LNCAP (cell line): ENCODE results near the gene PARP11.

Experiments used
- TF ChIP-seq, protein P1 (sequence below): fragments of 450-650 bp; IDR thresholded peaks from 2 replicates; pipeline ENCODE4 v1.5.1; 2017; ENCODE audit warnings: mild to moderate bottlenecking

PARP11 gene

GRCh38 chr12:3810016-3810370 is 63.2 kb downstream of the PARP11 start:
- TF ChIP-seq, protein P1, sequence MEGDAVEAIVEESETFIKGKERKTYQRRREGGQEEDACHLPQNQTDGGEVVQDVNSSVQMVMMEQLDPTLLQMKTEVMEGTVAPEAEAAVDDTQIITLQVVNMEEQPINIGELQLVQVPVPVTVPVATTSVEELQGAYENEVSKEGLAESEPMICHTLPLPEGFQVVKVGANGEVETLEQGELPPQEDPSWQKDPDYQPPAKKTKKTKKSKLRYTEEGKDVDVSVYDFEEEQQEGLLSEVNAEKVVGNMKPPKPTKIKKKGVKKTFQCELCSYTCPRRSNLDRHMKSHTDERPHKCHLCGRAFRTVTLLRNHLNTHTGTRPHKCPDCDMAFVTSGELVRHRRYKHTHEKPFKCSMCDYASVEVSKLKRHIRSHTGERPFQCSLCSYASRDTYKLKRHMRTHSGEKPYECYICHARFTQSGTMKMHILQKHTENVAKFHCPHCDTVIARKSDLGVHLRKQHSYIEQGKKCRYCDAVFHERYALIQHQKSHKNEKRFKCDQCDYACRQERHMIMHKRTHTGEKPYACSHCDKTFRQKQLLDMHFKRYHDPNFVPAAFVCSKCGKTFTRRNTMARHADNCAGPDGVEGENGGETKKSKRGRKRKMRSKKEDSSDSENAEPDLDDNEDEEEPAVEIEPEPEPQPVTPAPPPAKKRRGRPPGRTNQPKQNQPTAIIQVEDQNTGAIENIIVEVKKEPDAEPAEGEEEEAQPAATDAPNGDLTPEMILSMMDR = no peak

GRCh38 chr12:3809357-3810015 is 63.7 kb downstream of the PARP11 start:
- TF ChIP-seq, protein P1 = no peak

GRCh38 chr12:3805077-3805476 is 68.1 kb downstream of the PARP11 start:
- TF ChIP-seq, protein P1 = no peak

GRCh38 chr12:3803865-3804472 is 69.2 kb downstream of the PARP11 start:
- TF ChIP-seq, protein P1 = peak; percentile 92

GRCh38 chr12:3802721-3803120 is 70.5 kb downstream of the PARP11 start:
- TF ChIP-seq, protein P1 = no peak

- TF ChIP-seq, protein P1 = no peak
Observed at GRCh38 chr12:3797531-3798048, 75.6 kb downstream of the PARP11 start.

DNA sequence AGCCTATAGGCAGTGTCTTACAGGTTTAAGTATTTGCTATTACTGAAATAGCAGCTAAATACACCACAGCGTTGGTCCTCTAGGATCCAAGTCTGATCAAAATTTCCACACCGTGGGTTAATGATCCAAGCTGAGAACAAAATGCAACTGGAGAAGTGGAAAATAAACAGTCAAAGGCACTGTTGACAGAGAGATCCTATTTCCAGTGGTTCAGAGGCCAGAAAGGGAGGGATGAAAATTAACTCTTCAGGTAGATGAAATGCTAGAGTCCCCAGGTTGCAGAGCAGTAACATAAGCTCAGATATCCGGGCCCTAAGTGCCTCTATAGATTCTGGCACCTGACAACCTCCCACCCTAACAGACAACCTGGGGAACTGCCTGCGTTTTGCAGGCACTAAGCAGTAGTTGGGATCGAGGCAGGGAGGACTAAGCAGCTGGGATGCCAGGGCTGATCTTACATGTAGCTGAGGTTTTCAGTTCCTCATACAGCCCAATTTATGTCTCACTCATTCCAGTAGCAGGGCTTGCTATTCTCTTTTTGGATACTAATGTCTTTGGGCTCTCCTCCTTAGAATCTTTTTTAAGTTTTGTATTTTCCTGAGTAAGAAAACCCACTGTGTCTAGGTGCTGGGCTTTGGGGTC is 77.6 kb downstream of the PARP11 start:
- TF ChIP-seq, protein P1 = no peak
